Spleen (tissue), 7 donors: ENCODE results near the gene FAM114A1.

ENCODE experiments used
- POLR2A ChIP-seq, 3 donors: fragments of 450-650 bp; IDR thresholded peaks; one replicate each; pipeline ENCODE4 v1.5.1; 2017; ENCODE audit warnings: antibody characterized with exemption in 3 of 3, mild to moderate bottlenecking in 1 of 3
- POLR2AphosphoS5 ChIP-seq, 3 donors: sonication (generic); formaldehyde crosslinking; IDR thresholded peaks; one replicate each; pipeline ENCODE4 v1.5.1; 2017; ENCODE audit warnings: antibody characterized with exemption in 3 of 3
- TF ChIP-seq, protein P1 (sequence below), 11 experiments: fragments of 200-600 bp in 7 of 11; fragments of 450-650 bp in 4 of 11; sonication (generic) in 4 of 11; IDR thresholded peaks in 8 of 11; conservative IDR thresholded peaks in 3 of 11; 1 replicate in 7 of 11; 2 replicates in 4 of 11; pipeline versions ENCODE4 v1.4.0 to v1.8.0; 2016 to 2021; ENCODE audit warnings: antibody characterized with exemption in 11 of 11, inconsistent platforms in 4 of 11, mild to moderate bottlenecking in 1 of 11
- donor health status: DM: no; HTN: no; CAD: no; lungs with moderate emphysema.
- donor health status: DM: no; HTN: no; CAD: no.
- donor health status: DM: no; HTN: no; CAD: no.

DNA sequence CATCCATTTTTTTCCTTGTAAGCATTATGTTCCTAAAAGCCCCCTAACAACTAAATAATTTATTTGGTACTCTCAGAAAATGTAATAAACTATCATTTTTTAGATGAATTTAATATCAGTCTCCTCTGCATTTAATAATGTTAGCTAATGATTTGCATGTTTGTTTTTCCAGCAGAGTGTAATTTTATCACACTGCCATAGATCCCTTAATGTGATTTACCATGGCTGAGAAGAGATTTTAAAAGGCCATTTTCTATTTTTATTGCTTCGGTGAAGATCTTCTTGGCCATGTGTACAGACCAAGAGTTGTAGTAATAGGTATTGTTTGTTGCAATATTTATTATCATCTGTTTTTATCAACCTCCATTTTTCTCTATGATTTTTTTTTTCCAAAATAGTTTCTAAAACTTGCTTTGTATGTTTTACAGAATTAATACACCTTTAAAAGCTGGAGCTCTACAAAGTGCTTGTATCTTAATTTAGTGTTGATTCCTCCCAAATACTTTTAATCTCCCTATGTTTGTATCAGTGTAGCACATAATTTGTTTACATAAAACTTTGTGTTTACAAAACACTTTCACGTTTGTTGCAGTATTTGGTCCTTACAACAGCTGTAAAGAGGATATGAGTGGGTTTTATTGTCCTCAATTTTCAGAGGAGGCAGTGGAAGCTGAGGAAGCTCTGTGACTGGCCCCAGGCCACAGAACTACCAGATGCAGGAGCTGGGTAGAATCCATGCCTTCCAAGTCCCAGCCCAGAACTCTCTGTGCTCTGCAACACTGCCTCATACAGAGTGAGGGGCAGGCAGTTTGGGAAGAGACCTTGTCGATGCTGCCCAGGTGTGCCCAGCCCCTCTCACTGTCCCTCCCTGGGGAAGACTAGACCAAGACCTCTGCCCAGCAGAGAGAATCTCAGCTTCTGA, 58.1 kb downstream of the FAM114A1 start:
- TF ChIP-seq POLR2A (IDR thresholded peaks at IDR 0.05) = no peak
- TF ChIP-seq, protein P1, sequence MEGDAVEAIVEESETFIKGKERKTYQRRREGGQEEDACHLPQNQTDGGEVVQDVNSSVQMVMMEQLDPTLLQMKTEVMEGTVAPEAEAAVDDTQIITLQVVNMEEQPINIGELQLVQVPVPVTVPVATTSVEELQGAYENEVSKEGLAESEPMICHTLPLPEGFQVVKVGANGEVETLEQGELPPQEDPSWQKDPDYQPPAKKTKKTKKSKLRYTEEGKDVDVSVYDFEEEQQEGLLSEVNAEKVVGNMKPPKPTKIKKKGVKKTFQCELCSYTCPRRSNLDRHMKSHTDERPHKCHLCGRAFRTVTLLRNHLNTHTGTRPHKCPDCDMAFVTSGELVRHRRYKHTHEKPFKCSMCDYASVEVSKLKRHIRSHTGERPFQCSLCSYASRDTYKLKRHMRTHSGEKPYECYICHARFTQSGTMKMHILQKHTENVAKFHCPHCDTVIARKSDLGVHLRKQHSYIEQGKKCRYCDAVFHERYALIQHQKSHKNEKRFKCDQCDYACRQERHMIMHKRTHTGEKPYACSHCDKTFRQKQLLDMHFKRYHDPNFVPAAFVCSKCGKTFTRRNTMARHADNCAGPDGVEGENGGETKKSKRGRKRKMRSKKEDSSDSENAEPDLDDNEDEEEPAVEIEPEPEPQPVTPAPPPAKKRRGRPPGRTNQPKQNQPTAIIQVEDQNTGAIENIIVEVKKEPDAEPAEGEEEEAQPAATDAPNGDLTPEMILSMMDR (IDR thresholded peaks at IDR 0.05 in 8 of 11, conservative IDR thresholded peaks at IDR 0.05 in 3 of 11) = no peak
- TF ChIP-seq POLR2AphosphoS5 (IDR thresholded peaks at IDR 0.05) = no peak
